Measurements from ENCODE around the gene ZIK1.

- TF ChIP-seq CTCF (IDR thresholded peaks at IDR 0.05), result no peak
- TF ChIP-seq POLR2AphosphoS5 (IDR thresholded peaks at IDR 0.05), result no peak
Observed at GRCh38 chr19:57546513-57546912, 37.4 kb upstream of the ZIK1 start.
